ENCODE measurements around the gene DDX10. TPM values are rescaled to one million over a fixed set of nuclear protein-coding genes. Genes with fewer than 3 reads are reported as not detected.

DDX10 gene
- polyA plus RNA-seq, 1 donor from 2014 or later, result 15.9 TPM

DNA sequence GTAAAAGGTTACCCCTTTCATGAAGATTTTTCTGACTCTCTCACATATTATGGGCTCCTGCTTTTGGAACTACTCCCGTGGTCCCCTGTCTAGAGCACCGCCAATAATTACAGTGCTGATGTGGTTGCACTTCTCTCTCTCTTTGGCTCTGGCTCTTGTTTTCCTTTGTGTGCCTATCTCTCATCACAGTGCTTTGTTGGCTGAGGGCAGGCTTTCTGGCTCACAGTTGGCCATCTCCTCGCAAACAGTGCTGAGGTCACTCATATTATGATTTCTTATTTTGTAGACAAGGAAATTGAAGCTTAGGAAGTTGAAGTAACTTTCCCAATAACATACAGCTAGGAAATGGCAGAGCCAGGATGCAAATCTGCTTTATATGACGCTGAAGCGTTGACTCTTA, 192.5 kb downstream of the DDX10 start:
- Histone ChIP-seq H3K9me2 (ENCODE audit: insufficient read depth, low read length) (no peaks in the 10 kb centered on the region), H3K4me3 (ENCODE audit: low read length) (no peak overlapping the region), H3K4me2 (ENCODE audit: low read length) (no peak overlapping the region), H3K36me3 (ENCODE audit: insufficient read depth, low read length) (no peaks in the 10 kb centered on the region), H2AFZ (ENCODE audit: low read depth, low read length) (no peak overlapping the region), H3K9ac (ENCODE audit: low read length) (no peak overlapping the region), H3K9me3 (ENCODE audit: low read length) (no peaks in the 10 kb centered on the region), H3K27me3 (ENCODE audit: insufficient read depth, low read depth, low read length) (no peaks in the 10 kb centered on the region), H4K20me1 (ENCODE audit: insufficient read depth) (no peaks in the 10 kb centered on the region), H3K79me2 (replicated peaks; ENCODE audit: insufficient read depth, low read length) (no peaks in the 10 kb centered on the region), H3K27ac (ENCODE audit: low read length) (no peak overlapping the region), H3F3A (ENCODE audit: insufficient read depth, low read length, poor library complexity, severe bottlenecking) (no peaks in the 10 kb centered on the region)
- TF ChIP-seq RAD21 (conservative IDR thresholded peaks at IDR 0.05) (no peak), TAF1 (IDR thresholded peaks at IDR 0.05; ENCODE audit: low read depth) (no peak), MXI1 (conservative IDR thresholded peaks at IDR 0.05; ENCODE audit: poor library complexity, severe bottlenecking) (no peak), POLR2AphosphoS5 (IDR thresholded peaks at IDR 0.05) (no peak), REST (IDR thresholded peaks at IDR 0.05; ENCODE audit: borderline replicate concordance) (no peak), SMC3 (conservative IDR thresholded peaks at IDR 0.05; ENCODE audit: poor library complexity) (no peak), EZH2 (IDR thresholded peaks at IDR 0.05; ENCODE audit: borderline replicate concordance, insufficient read depth, low read length, poor library complexity, severe bottlenecking) (no peak), EP300 (conservative IDR thresholded peaks at IDR 0.05; ENCODE audit: poor library complexity, severe bottlenecking) (no peak)
- TF ChIP-seq, protein P1, sequence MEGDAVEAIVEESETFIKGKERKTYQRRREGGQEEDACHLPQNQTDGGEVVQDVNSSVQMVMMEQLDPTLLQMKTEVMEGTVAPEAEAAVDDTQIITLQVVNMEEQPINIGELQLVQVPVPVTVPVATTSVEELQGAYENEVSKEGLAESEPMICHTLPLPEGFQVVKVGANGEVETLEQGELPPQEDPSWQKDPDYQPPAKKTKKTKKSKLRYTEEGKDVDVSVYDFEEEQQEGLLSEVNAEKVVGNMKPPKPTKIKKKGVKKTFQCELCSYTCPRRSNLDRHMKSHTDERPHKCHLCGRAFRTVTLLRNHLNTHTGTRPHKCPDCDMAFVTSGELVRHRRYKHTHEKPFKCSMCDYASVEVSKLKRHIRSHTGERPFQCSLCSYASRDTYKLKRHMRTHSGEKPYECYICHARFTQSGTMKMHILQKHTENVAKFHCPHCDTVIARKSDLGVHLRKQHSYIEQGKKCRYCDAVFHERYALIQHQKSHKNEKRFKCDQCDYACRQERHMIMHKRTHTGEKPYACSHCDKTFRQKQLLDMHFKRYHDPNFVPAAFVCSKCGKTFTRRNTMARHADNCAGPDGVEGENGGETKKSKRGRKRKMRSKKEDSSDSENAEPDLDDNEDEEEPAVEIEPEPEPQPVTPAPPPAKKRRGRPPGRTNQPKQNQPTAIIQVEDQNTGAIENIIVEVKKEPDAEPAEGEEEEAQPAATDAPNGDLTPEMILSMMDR (IDR thresholded peaks at IDR 0.05; ENCODE audit: poor library complexity, severe bottlenecking), result no peak

GRCh38 chr11:108858622-108859021, 193.8 kb downstream of the DDX10 start:
- no peak overlapping the region for H3K4me2 ChIP-seq (ENCODE audit: low read length)
- TF ChIP-seq, protein P1 (IDR thresholded peaks at IDR 0.05; ENCODE audit: poor library complexity, severe bottlenecking), result no peak
- TF ChIP-seq EZH2 (IDR thresholded peaks at IDR 0.05; ENCODE audit: borderline replicate concordance, insufficient read depth, low read length, poor library complexity, severe bottlenecking) (no peak), EP300 (conservative IDR thresholded peaks at IDR 0.05; ENCODE audit: poor library complexity, severe bottlenecking) (no peak), REST (IDR thresholded peaks at IDR 0.05; ENCODE audit: borderline replicate concordance) (no peak), TAF1 (IDR thresholded peaks at IDR 0.05; ENCODE audit: low read depth) (no peak), SMC3 (conservative IDR thresholded peaks at IDR 0.05; ENCODE audit: poor library complexity) (no peak), MXI1 (conservative IDR thresholded peaks at IDR 0.05; ENCODE audit: poor library complexity, severe bottlenecking) (no peak), RAD21 (conservative IDR thresholded peaks at IDR 0.05) (no peak), POLR2AphosphoS5 (IDR thresholded peaks at IDR 0.05) (no peak)

More at GRCh38 chr11:108858622-108859021, 193.8 kb downstream of the DDX10 start:
- H2AFZ ChIP-seq (ENCODE audit: low read depth, low read length), result no peak overlapping the region
- H3K36me3 ChIP-seq (ENCODE audit: insufficient read depth, low read length), result no peaks in the 10 kb centered on the region
- H3K9ac ChIP-seq (ENCODE audit: low read length), result no peak overlapping the region
- H3K9me3 ChIP-seq (ENCODE audit: low read length), result no peaks in the 10 kb centered on the region
- H3K27me3 ChIP-seq (ENCODE audit: insufficient read depth, low read depth, low read length), result no peaks in the 10 kb centered on the region
- no peaks in the 10 kb centered on the region for H3K9me2 ChIP-seq (ENCODE audit: insufficient read depth, low read length)
- H3K27ac ChIP-seq (ENCODE audit: low read length), result no peak overlapping the region
- H3K79me2 ChIP-seq (replicated peaks; ENCODE audit: insufficient read depth, low read length), result no peaks in the 10 kb centered on the region
- no peak overlapping the region for H3K4me3 ChIP-seq (ENCODE audit: low read length)
- no peaks in the 10 kb centered on the region for H4K20me1 ChIP-seq (ENCODE audit: insufficient read depth)
- no peaks in the 10 kb centered on the region for H3F3A ChIP-seq (ENCODE audit: insufficient read depth, low read length, poor library complexity, severe bottlenecking)
